GM12865 (cell line): ENCODE data around the gene EPB42.

Experiments used
- DNase-seq: peaks from one replicate; pipeline ENCODE4 v3.0.0; 2010; ENCODE audit warnings: low read depth
- H3K4me3 ChIP-seq: 2 replicates; pipeline ENCODE4 v1.5.1; 2011; ENCODE audit warnings: mild to moderate bottlenecking, low read depth, low read length, control low read depth
- CTCF ChIP-seq: IDR thresholded peaks from 2 replicates; pipeline ENCODE4 v1.5.1; 2011; ENCODE audit warnings: low read length, control low read depth, low read depth, inconsistent platforms; ENCODE audit not compliant: insufficient read depth; ENCODE audit errors: missing control alignments

EPB42 gene

DNA sequence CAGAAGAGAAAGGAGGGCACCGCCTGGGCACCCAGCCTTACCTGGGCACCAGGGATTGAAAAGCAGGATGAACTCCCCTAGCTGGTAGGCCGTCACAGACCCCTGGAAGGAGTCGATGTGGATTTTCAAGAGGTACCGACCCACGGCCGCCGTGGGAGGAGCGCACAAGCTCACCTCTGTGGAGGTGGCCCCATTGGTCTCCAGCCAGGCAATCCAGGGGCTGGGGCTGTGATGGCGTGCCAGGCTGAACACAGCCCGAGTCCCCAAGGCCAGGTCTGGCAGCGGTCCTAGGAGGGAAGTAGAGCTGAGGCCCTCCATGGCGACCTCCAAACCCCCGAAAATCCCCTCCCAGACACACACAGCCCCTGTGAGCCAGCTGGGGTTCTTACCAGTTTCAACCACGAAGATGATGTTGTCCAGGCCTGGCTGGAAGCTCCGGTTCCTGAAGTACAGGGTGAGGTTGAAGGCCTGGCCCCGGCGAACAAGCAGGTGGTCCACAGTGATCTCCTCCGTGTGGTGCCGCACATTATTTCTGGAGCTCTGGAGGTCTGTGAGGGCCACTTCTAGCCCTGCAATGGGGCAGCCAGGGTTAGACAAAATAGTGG is 39.3 kb upstream of the EPB42 start:
- DNase-seq: no peak
- no peak for TF ChIP-seq CTCF
- H3K4me3 ChIP-seq: no peak overlapping the region

DNA sequence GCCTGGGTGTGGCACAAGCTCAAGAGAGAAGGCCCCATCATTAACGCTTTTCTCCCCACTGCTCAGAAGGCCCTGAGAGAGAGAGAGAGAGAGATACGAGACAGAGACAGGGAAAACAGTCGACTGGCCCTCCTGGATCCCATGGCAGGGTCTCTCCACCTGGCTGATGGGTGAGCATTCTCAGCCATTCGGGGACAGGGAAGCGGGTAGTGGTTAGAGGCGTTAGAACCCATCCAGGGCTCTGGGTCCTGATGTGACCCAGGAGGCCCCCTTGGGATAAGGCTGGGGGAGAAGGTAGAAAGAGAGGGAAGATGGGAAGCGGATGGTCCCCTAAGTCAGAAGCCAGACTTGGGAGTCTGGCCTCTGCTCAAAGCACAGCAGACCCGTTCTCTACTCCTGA is 38.0 kb upstream of the EPB42 start:
- DNase-seq: no peak
- no peak overlapping the region for H3K4me3 ChIP-seq
- no peak for TF ChIP-seq CTCF

- no peak for TF ChIP-seq CTCF
- H3K4me3 ChIP-seq: no peak overlapping the region
- DNase-seq: no peak
Observed at GRCh38 chr15:43256341-43256740, 35.5 kb upstream of the EPB42 start.

DNA sequence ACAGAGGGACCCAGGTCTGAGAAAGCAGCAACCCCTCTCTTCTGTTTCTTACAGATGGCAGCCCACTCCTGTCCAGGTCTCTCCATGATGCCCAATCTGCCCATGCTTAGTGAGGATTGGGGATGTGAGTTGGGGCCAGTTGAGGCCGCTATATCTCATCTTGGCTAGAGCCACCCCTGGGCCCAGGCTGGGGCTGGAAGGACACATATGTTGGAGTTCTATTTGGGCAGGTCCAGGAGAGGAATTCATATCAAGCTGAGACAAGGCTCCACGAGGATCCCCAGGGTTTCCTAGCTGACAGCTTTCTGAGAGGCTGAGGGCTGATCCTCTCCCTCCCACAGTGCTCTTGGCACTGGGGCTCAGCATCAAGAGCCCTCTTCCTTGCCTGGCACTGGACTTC is 34.6 kb upstream of the EPB42 start:
- TF ChIP-seq CTCF: no peak
- no peak for DNase-seq
- no peak overlapping the region for H3K4me3 ChIP-seq

- DNase-seq: peak; percentile 76
- TF ChIP-seq CTCF: no peak
- peak overlapping the region; percentile 30 for H3K4me3 ChIP-seq
Observed at GRCh38 chr15:43253431-43254403, 32.9 kb upstream of the EPB42 start.

- no peak for TF ChIP-seq CTCF
- DNase-seq: peak; percentile 56
- no peak overlapping the region for H3K4me3 ChIP-seq
Observed at GRCh38 chr15:43251871-43252250, 31.0 kb upstream of the EPB42 start.
